NOMO-1 treated with DMSO at 0.1 percent for 48 hours (cell line): ENCODE results near the gene JOSD1.

Source experiments
- DNase-seq: peaks from one replicate; lab custom pipeline; 2025; ENCODE audit not compliant: unreplicated experiment; lab: John Stamatoyannopoulos, UW

The JOSD1 gene

GRCh38 chr22:38733724-38734381 lies 33.1 kb upstream of the JOSD1 start:
- no peak for DNase-seq

GRCh38 chr22:38733329-38733723 lies 32.6 kb upstream of the JOSD1 start:
- no peak for DNase-seq

GRCh38 chr22:38732251-38732815 lies 31.6 kb upstream of the JOSD1 start:
- no peak for DNase-seq

- no peak for DNase-seq
Measured at GRCh38 chr22:38731703-38732161, 31.0 kb upstream of the JOSD1 start.

- no peak for DNase-seq
Measured at GRCh38 chr22:38730411-38730871, 29.7 kb upstream of the JOSD1 start.

GRCh38 chr22:38729946-38730345 lies 29.2 kb upstream of the JOSD1 start:
- no peak for DNase-seq

- DNase-seq: no peak
Measured at GRCh38 chr22:38728871-38729796, 28.4 kb upstream of the JOSD1 start.

- no peak for DNase-seq
Measured at GRCh38 chr22:38727530-38728451, 27.0 kb upstream of the JOSD1 start.

GRCh38 chr22:38727123-38727522 lies 26.4 kb upstream of the JOSD1 start:
- no peak for DNase-seq

- DNase-seq: no peak
Measured at GRCh38 chr22:38725900-38726655, 25.3 kb upstream of the JOSD1 start.

- DNase-seq: peak; percentile 13
Measured at GRCh38 chr22:38724926-38725571, 24.3 kb upstream of the JOSD1 start.

GRCh38 chr22:38724176-38724575 lies 23.4 kb upstream of the JOSD1 start:
- DNase-seq: no peak

- no peak for DNase-seq
Measured at GRCh38 chr22:38721551-38721950, 20.8 kb upstream of the JOSD1 start.

- DNase-seq: no peak
Measured at GRCh38 chr22:38720350-38720749, 19.6 kb upstream of the JOSD1 start.

GRCh38 chr22:38719196-38719595 lies 18.5 kb upstream of the JOSD1 start:
- DNase-seq: no peak

- DNase-seq: no peak
Measured at GRCh38 chr22:38718414-38718813, 17.7 kb upstream of the JOSD1 start.

- DNase-seq: no peak
Measured at GRCh38 chr22:38717244-38717643, 16.5 kb upstream of the JOSD1 start.

GRCh38 chr22:38716826-38717225 lies 16.1 kb upstream of the JOSD1 start:
- DNase-seq: no peak

- no peak for DNase-seq
Measured at GRCh38 chr22:38716271-38716670, 15.5 kb upstream of the JOSD1 start.
